Measurements from ENCODE around the gene GDF11.

DNA sequence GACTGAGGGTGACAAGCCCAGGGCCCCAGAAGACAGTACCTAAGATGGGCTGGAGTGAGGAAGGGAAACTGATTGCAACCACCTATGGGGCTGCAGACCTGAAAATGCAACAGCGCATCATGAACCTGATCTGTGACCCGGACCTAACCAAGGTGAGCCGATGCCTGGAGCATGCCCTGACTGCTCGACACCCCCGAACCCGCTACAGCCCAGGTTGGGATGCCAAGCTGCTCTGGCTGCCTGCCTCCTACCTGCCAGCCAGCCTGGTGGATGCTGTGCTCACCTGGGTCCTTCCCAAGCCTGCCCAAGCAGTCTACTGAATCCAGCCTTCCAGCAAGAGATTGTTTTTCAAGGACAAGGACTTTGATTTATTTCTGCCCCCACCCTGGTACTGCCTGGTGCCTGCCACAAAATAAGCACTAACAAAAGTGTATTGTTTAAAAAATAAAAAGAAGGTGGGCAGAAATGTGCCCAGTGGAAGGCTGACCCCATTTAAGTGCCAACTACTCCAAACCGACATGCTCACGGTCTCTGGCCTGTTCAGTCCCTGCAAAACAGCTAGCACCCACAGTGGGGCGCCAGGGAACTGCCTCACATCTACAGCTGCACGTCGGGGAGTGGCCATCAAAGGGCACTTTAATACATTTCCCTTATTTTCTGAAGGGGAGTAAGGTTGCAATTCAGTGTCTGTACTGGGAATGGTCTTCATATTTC, 18.5 kb upstream of the GDF11 start:
- TF ChIP-seq GLIS1 (tag by site-specific recombination; IDR thresholded peaks at IDR 0.05) (no peak), ZNF266 (tag by site-specific recombination; IDR thresholded peaks at IDR 0.05; ENCODE audit: low read depth) (no peak), SETDB1 (IDR thresholded peaks at IDR 0.05; ENCODE audit: insufficient read length, low read length) (no peak), GLI4 (tag by site-specific recombination; IDR thresholded peaks at IDR 0.05) (no peak), ZNF37A (tag by site-specific recombination; IDR thresholded peaks at IDR 0.05) (no peak), ZNF404 (tag by site-specific recombination; IDR thresholded peaks at IDR 0.05) (no peak), ZNF133 (tag by site-specific recombination; IDR thresholded peaks at IDR 0.05) (no peak), ZNF274 (IDR thresholded peaks at IDR 0.05; ENCODE audit: low read length) (no peak), ZNF274 (tag by site-specific recombination; IDR thresholded peaks at IDR 0.05; ENCODE audit: borderline replicate concordance) (no peak), TCF7L2 (IDR thresholded peaks at IDR 0.05; ENCODE audit: borderline replicate concordance, low read depth, low read length) (no peak)
- TF ChIP-seq, protein P1, sequence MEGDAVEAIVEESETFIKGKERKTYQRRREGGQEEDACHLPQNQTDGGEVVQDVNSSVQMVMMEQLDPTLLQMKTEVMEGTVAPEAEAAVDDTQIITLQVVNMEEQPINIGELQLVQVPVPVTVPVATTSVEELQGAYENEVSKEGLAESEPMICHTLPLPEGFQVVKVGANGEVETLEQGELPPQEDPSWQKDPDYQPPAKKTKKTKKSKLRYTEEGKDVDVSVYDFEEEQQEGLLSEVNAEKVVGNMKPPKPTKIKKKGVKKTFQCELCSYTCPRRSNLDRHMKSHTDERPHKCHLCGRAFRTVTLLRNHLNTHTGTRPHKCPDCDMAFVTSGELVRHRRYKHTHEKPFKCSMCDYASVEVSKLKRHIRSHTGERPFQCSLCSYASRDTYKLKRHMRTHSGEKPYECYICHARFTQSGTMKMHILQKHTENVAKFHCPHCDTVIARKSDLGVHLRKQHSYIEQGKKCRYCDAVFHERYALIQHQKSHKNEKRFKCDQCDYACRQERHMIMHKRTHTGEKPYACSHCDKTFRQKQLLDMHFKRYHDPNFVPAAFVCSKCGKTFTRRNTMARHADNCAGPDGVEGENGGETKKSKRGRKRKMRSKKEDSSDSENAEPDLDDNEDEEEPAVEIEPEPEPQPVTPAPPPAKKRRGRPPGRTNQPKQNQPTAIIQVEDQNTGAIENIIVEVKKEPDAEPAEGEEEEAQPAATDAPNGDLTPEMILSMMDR (tag by site-specific recombination; IDR thresholded peaks at IDR 0.05) = peak; percentile 37; the same call in 1 of the 2 replicates
